Measurements from ENCODE around the gene FGFR2.

FGFR2 gene

GRCh38 chr10:121590772-121591171 lies 7.5 kb downstream of the FGFR2 start:
- DNase-seq (ENCODE audit: low spot score), result no peak

GRCh38 chr10:121589553-121589952 lies 8.7 kb downstream of the FGFR2 start:
- no peak for DNase-seq (ENCODE audit: low spot score)

- no peak for DNase-seq (ENCODE audit: low spot score)
These were observed 14.4 kb downstream of the FGFR2 start for GRCh38 chr10:121583857-121584256.

GRCh38 chr10:121583258-121583657 lies 15.0 kb downstream of the FGFR2 start:
- DNase-seq (ENCODE audit: low spot score), result no peak

GRCh38 chr10:121580276-121581116 lies 17.7 kb downstream of the FGFR2 start:
- DNase-seq (ENCODE audit: low spot score), result peak; percentile 17

GRCh38 chr10:121579656-121580055 lies 18.6 kb downstream of the FGFR2 start:
- no peak for DNase-seq (ENCODE audit: low spot score)

GRCh38 chr10:121578965-121579364 lies 19.3 kb downstream of the FGFR2 start:
- DNase-seq (ENCODE audit: low spot score), result no peak

GRCh38 chr10:121578298-121578697 lies 19.9 kb downstream of the FGFR2 start:
- no peak for DNase-seq (ENCODE audit: low spot score)

- DNase-seq (ENCODE audit: low spot score), result no peak
These were observed 20.7 kb downstream of the FGFR2 start for GRCh38 chr10:121577568-121577967.

GRCh38 chr10:121576139-121576538 lies 22.1 kb downstream of the FGFR2 start:
- no peak for DNase-seq (ENCODE audit: low spot score)

GRCh38 chr10:121574519-121575166 lies 23.6 kb downstream of the FGFR2 start:
- no peak for DNase-seq (ENCODE audit: low spot score)

GRCh38 chr10:121573538-121573941 lies 24.7 kb downstream of the FGFR2 start:
- no peak for DNase-seq (ENCODE audit: low spot score)

GRCh38 chr10:121572859-121573537 lies 25.2 kb downstream of the FGFR2 start:
- DNase-seq (ENCODE audit: low spot score), result no peak

GRCh38 chr10:121570315-121570714 lies 27.9 kb downstream of the FGFR2 start:
- no peak for DNase-seq (ENCODE audit: low spot score)

- DNase-seq (ENCODE audit: low spot score), result no peak
These were observed 30.0 kb downstream of the FGFR2 start for GRCh38 chr10:121568275-121568674.

GRCh38 chr10:121567569-121567968 lies 30.7 kb downstream of the FGFR2 start:
- no peak for DNase-seq (ENCODE audit: low spot score)

- DNase-seq (ENCODE audit: low spot score), result no peak
These were observed 31.5 kb downstream of the FGFR2 start for GRCh38 chr10:121566755-121567154.

- DNase-seq (ENCODE audit: low spot score), result peak; percentile 82
These were observed 38.8 kb downstream of the FGFR2 start for GRCh38 chr10:121559326-121560026.

GRCh38 chr10:121558238-121558637 lies 40.0 kb downstream of the FGFR2 start:
- DNase-seq (ENCODE audit: low spot score), result no peak

- no peak for DNase-seq (ENCODE audit: low spot score)
These were observed 41.2 kb downstream of the FGFR2 start for GRCh38 chr10:121556918-121557573.

- DNase-seq (ENCODE audit: low spot score), result peak; percentile 46
These were observed 41.8 kb downstream of the FGFR2 start for GRCh38 chr10:121556455-121556854.

All from SK-N-DZ (cell line).